ENCODE measurements around the gene ANK3.
A peak's percentile ranks its signal among the peaks of the same experiment; 100 is the strongest.

The ANK3 gene

GRCh38 chr10:60236869-60237524 is 152.7 kb downstream of the ANK3 start:
- Histone ChIP-seq H2AFZ (ENCODE audit: low read depth, low read length) (no peak overlapping the region), H2BK120ac (ENCODE audit: low read depth, low read length) (no peak overlapping the region), H2BK5ac (ENCODE audit: low read depth, low read length, poor library complexity, severe bottlenecking) (no peak overlapping the region), H3K4me1 (ENCODE audit: control insufficient read depth, insufficient read depth, low read depth, low read length) (no peaks in the 10 kb centered on the region), H2BK15ac (ENCODE audit: low read depth, poor library complexity, severe bottlenecking) (no peak overlapping the region), H3K4me3 (ENCODE audit: insufficient read depth in 1 of 2, low read depth in 1 of 2, low read length in 2 of 2) (no peak overlapping the region), H3K27me3 (ENCODE audit: control insufficient read depth in 1 of 2, insufficient read depth in 1 of 2, low read length in 2 of 2) (no peaks in the 10 kb centered on the region), H2BK12ac (ENCODE audit: low read length in 2 of 2) (no peak overlapping the region), H3K14ac (ENCODE audit: low read length in 2 of 2) (no peak overlapping the region), H4K91ac (ENCODE audit: low read length) (no peak overlapping the region), H3K79me1 (replicated peaks; ENCODE audit: low read length, poor library complexity, severe bottlenecking) (peaks cover 3% of the 10 kb centered on the region), H3K4me2 (ENCODE audit: low read length, poor library complexity, severe bottlenecking) (no peak overlapping the region), H3K9me3 (ENCODE audit: control insufficient read depth, low read length) (no peaks in the 10 kb centered on the region), H3K4ac (ENCODE audit: low read depth in 1 of 2, low read length in 2 of 2) (no peak overlapping the region), H3K18ac (ENCODE audit: low read depth in 1 of 2, low read length in 2 of 2) (no peak overlapping the region), H3K23ac (ENCODE audit: low read length in 2 of 2) (no peak overlapping the region), H2AK5ac (ENCODE audit: low read length, severe bottlenecking) (no peak overlapping the region), H4K8ac (ENCODE audit: low read length) (no peak overlapping the region), H3K27ac (ENCODE audit: low read length, poor library complexity, severe bottlenecking) (no peak overlapping the region), H3K36me3 (ENCODE audit: control insufficient read depth in 1 of 2, insufficient read depth in 2 of 2, low read depth in 1 of 2, low read length in 2 of 2) (no peaks in the 10 kb centered on the region), H3K9ac (ENCODE audit: low read length) (no peak overlapping the region)
- DNase-seq = no peak
- WGBS = 88% methylated on average over 9 of the region's 9 CpGs

- Histone ChIP-seq H4K91ac (ENCODE audit: low read length) (no peak overlapping the region), H2BK5ac (ENCODE audit: low read depth, low read length, poor library complexity, severe bottlenecking) (no peak overlapping the region), H3K9ac (ENCODE audit: low read length) (no peak overlapping the region), H2BK12ac (ENCODE audit: low read length in 2 of 2) (no peak overlapping the region), H3K27me3 (ENCODE audit: control insufficient read depth in 1 of 2, insufficient read depth in 1 of 2, low read length in 2 of 2) (no peaks in the 10 kb centered on the region), H3K27ac (ENCODE audit: low read length, poor library complexity, severe bottlenecking) (no peak overlapping the region), H3K79me1 (replicated peaks; ENCODE audit: low read length, poor library complexity, severe bottlenecking) (peaks cover 3% of the 10 kb centered on the region), H2AFZ (ENCODE audit: low read depth, low read length) (no peak overlapping the region), H3K18ac (ENCODE audit: low read depth in 1 of 2, low read length in 2 of 2) (no peak overlapping the region), H3K36me3 (ENCODE audit: control insufficient read depth in 1 of 2, insufficient read depth in 2 of 2, low read depth in 1 of 2, low read length in 2 of 2) (no peaks in the 10 kb centered on the region), H3K4ac (ENCODE audit: low read depth in 1 of 2, low read length in 2 of 2) (no peak overlapping the region), H2BK15ac (ENCODE audit: low read depth, poor library complexity, severe bottlenecking) (no peak overlapping the region), H3K23ac (ENCODE audit: low read length in 2 of 2) (no peak overlapping the region), H4K8ac (ENCODE audit: low read length) (no peak overlapping the region), H2AK5ac (ENCODE audit: low read length, severe bottlenecking) (no peak overlapping the region), H3K14ac (ENCODE audit: low read length in 2 of 2) (no peak overlapping the region), H3K4me3 (ENCODE audit: insufficient read depth in 1 of 2, low read depth in 1 of 2, low read length in 2 of 2) (no peak overlapping the region), H3K4me1 (ENCODE audit: control insufficient read depth, insufficient read depth, low read depth, low read length) (no peaks in the 10 kb centered on the region), H3K4me2 (ENCODE audit: low read length, poor library complexity, severe bottlenecking) (no peak overlapping the region), H3K9me3 (ENCODE audit: control insufficient read depth, low read length) (no peaks in the 10 kb centered on the region), H2BK120ac (ENCODE audit: low read depth, low read length) (no peak overlapping the region)
- no CpG with 5 or more reads among the region's 1 CpG for WGBS
- DNase-seq = peak; percentile 23
Measured at GRCh38 chr10:60235001-60235400, 154.7 kb downstream of the ANK3 start.

- Histone ChIP-seq H3K27me3 (ENCODE audit: control insufficient read depth in 1 of 2, insufficient read depth in 1 of 2, low read length in 2 of 2) (no peaks in the 10 kb centered on the region), H3K9ac (ENCODE audit: low read length) (no peak overlapping the region), H3K4me3 (ENCODE audit: insufficient read depth in 1 of 2, low read depth in 1 of 2, low read length in 2 of 2) (no peak overlapping the region), H3K27ac (ENCODE audit: low read length, poor library complexity, severe bottlenecking) (no peak overlapping the region), H2BK15ac (ENCODE audit: low read depth, poor library complexity, severe bottlenecking) (no peak overlapping the region), H4K8ac (ENCODE audit: low read length) (no peak overlapping the region), H2AFZ (ENCODE audit: low read depth, low read length) (no peak overlapping the region), H2BK12ac (ENCODE audit: low read length in 2 of 2) (no peak overlapping the region), H2BK120ac (ENCODE audit: low read depth, low read length) (no peak overlapping the region), H3K4me2 (ENCODE audit: low read length, poor library complexity, severe bottlenecking) (no peak overlapping the region), H3K79me1 (replicated peaks; ENCODE audit: low read length, poor library complexity, severe bottlenecking) (peaks cover 3% of the 10 kb centered on the region), H4K91ac (ENCODE audit: low read length) (no peak overlapping the region), H2AK5ac (ENCODE audit: low read length, severe bottlenecking) (no peak overlapping the region), H3K4me1 (ENCODE audit: control insufficient read depth, insufficient read depth, low read depth, low read length) (no peaks in the 10 kb centered on the region), H3K36me3 (ENCODE audit: control insufficient read depth in 1 of 2, insufficient read depth in 2 of 2, low read depth in 1 of 2, low read length in 2 of 2) (no peaks in the 10 kb centered on the region), H3K4ac (ENCODE audit: low read depth in 1 of 2, low read length in 2 of 2) (no peak overlapping the region), H2BK5ac (ENCODE audit: low read depth, low read length, poor library complexity, severe bottlenecking) (no peak overlapping the region), H3K23ac (ENCODE audit: low read length in 2 of 2) (no peak overlapping the region), H3K18ac (ENCODE audit: low read depth in 1 of 2, low read length in 2 of 2) (no peak overlapping the region), H3K14ac (ENCODE audit: low read length in 2 of 2) (no peak overlapping the region), H3K9me3 (ENCODE audit: control insufficient read depth, low read length) (no peaks in the 10 kb centered on the region)
- DNase-seq = no peak
- no CpG with 5 or more reads among the region's 4 CpGs for WGBS
Measured at GRCh38 chr10:60234551-60234950, 155.1 kb downstream of the ANK3 start.

- Histone ChIP-seq H3K14ac (ENCODE audit: low read length in 2 of 2) (no peak overlapping the region), H4K8ac (ENCODE audit: low read length) (no peak overlapping the region), H3K4me2 (ENCODE audit: low read length, poor library complexity, severe bottlenecking) (no peak overlapping the region), H3K4me1 (ENCODE audit: control insufficient read depth, insufficient read depth, low read depth, low read length) (no peaks in the 10 kb centered on the region), H3K4ac (ENCODE audit: low read depth in 1 of 2, low read length in 2 of 2) (no peak overlapping the region), H3K4me3 (ENCODE audit: insufficient read depth in 1 of 2, low read depth in 1 of 2, low read length in 2 of 2) (no peak overlapping the region), H2BK12ac (ENCODE audit: low read length in 2 of 2) (no peak overlapping the region), H2AK5ac (ENCODE audit: low read length, severe bottlenecking) (no peak overlapping the region), H2AFZ (ENCODE audit: low read depth, low read length) (no peak overlapping the region), H2BK120ac (ENCODE audit: low read depth, low read length) (no peak overlapping the region), H4K91ac (ENCODE audit: low read length) (no peak overlapping the region), H2BK5ac (ENCODE audit: low read depth, low read length, poor library complexity, severe bottlenecking) (no peak overlapping the region), H3K18ac (ENCODE audit: low read depth in 1 of 2, low read length in 2 of 2) (no peak overlapping the region), H3K9ac (ENCODE audit: low read length) (no peak overlapping the region), H3K27me3 (ENCODE audit: control insufficient read depth in 1 of 2, insufficient read depth in 1 of 2, low read length in 2 of 2) (no peaks in the 10 kb centered on the region), H3K23ac (ENCODE audit: low read length in 2 of 2) (no peak overlapping the region), H3K9me3 (ENCODE audit: control insufficient read depth, low read length) (no peaks in the 10 kb centered on the region), H3K27ac (ENCODE audit: low read length, poor library complexity, severe bottlenecking) (no peak overlapping the region), H3K36me3 (ENCODE audit: control insufficient read depth in 1 of 2, insufficient read depth in 2 of 2, low read depth in 1 of 2, low read length in 2 of 2) (no peaks in the 10 kb centered on the region), H2BK15ac (ENCODE audit: low read depth, poor library complexity, severe bottlenecking) (no peak overlapping the region), H3K79me1 (replicated peaks; ENCODE audit: low read length, poor library complexity, severe bottlenecking) (no peaks in the 10 kb centered on the region)
- DNase-seq = peak; percentile 67
Measured at GRCh38 chr10:60230892-60231291, 158.8 kb downstream of the ANK3 start.

All from mesenchymal stem cell (in vitro differentiated cells and primary cell).